Suprapubic skin (tissue), 4 donors: Measurements from ENCODE around the gene S100A1. TPM values are rescaled to one million over a fixed set of nuclear protein-coding genes. Genes with fewer than 3 reads are reported as not detected.
A peak's percentile ranks its signal among the peaks of the same experiment; 100 is the strongest.

ENCODE experiments used
- DNase-seq, 2 donors: peaks; one replicate each; pipeline ENCODE4 v3.0.0-alpha.2; 2019; ENCODE audit warnings: low spot score in 2 of 2
- H3K27ac ChIP-seq: fragments of 200-600 bp; sonication (generic); one replicate; pipeline ENCODE4 v1.5.1; 2019
- H3K27me3 ChIP-seq: fragments of 200-600 bp; sonication (generic); one replicate; pipeline ENCODE4 v1.5.1; 2019
- H3K36me3 ChIP-seq: fragments of 200-600 bp; sonication (generic); one replicate; pipeline ENCODE4 v1.5.1; 2019
- H3K4me1 ChIP-seq: fragments of 200-600 bp; sonication (generic); one replicate; pipeline ENCODE4 v1.5.1; 2019
- H3K4me3 ChIP-seq: fragments of 200-600 bp; sonication (generic); one replicate; pipeline ENCODE4 v1.5.1; 2019; ENCODE audit warnings: mild to moderate bottlenecking
- H3K9me3 ChIP-seq: fragments of 200-600 bp; sonication (generic); one replicate; pipeline ENCODE4 v1.5.1; 2019
- EP300 ChIP-seq: sonication (generic); formaldehyde crosslinking; IDR thresholded peaks from one replicate; pipeline ENCODE4 v1.6.1; 2017; ENCODE audit warnings: antibody characterized with exemption
- POLR2A ChIP-seq, 2 donors: fragments of 450-650 bp; IDR thresholded peaks; one replicate each; pipeline ENCODE4 v1.6.1; 2017; ENCODE audit warnings: antibody characterized with exemption in 2 of 2, mild to moderate bottlenecking in 2 of 2, moderate library complexity in 2 of 2
- POLR2AphosphoS5 ChIP-seq, 3 donors: sonication (generic); formaldehyde crosslinking; IDR thresholded peaks; one replicate each; pipeline ENCODE4 v1.6.1; 2017; ENCODE audit warnings: antibody characterized with exemption in 3 of 3
- WGBS: methylation state at CpG from one replicate; pipeline ENCODE4 v1.1.5; 2018; 5-methylcytosine and 5-hydroxymethylcytosine counted together
- total RNA-seq, 4 donors: library from RNA; depleted of rRNA; stranded (reverse); fragments of >200 nt; gene quantifications; one replicate each; pipeline ENCODE4 v1.1.0, GENCODE V29; 2016
- TF ChIP-seq, protein P1 (sequence below), 2 donors: fragments of 200-600 bp in 1 of 2; fragments of 450-650 bp in 1 of 2; sonication (generic) in 1 of 2; IDR thresholded peaks; one replicate each; pipeline ENCODE4 v1.5.1; 2016 to 2019; ENCODE audit warnings: antibody characterized with exemption in 2 of 2, mild to moderate bottlenecking in 1 of 2, moderate library complexity in 1 of 2

Gene S100A1
- total RNA-seq, 4 donors from 2014 or later, result 17.9 to 33.2 (median 21.1) TPM

DNA sequence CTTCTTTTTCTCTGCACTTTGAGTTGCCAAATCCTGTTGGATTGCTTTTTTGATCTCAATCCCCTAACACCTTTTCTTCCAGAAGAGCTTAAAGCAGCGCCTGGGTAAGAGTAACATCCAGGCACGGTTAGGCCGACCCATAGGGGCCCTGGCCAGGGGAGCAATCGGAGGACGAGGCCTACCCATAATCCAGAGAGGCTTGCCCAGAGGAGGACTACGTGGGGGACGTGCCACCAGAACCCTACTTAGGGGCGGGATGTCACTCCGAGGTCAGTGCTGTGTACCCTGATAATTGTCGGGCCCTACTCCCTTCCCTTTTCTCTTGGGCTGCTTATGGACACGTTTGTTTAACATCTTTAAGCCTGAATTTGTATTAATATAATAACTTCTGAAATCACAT, 13.9 kb downstream of the S100A1 start:
- Histone ChIP-seq H3K4me3 (no peak overlapping the region), H3K4me1 (peaks cover 9% of the 10 kb centered on the region), H3K27ac (no peak overlapping the region), H3K27me3 (no peaks in the 10 kb centered on the region), H3K36me3 (peaks cover 95% of the 10 kb centered on the region), H3K9me3 (no peaks in the 10 kb centered on the region)
- 86% methylated on average over 11 of the region's 11 CpGs for WGBS
- DNase-seq, result no peak
- TF ChIP-seq POLR2A (IDR thresholded peaks at IDR 0.05) (no peak), POLR2AphosphoS5 (IDR thresholded peaks at IDR 0.05) (no peak), EP300 (no peak)
- TF ChIP-seq, protein P1, sequence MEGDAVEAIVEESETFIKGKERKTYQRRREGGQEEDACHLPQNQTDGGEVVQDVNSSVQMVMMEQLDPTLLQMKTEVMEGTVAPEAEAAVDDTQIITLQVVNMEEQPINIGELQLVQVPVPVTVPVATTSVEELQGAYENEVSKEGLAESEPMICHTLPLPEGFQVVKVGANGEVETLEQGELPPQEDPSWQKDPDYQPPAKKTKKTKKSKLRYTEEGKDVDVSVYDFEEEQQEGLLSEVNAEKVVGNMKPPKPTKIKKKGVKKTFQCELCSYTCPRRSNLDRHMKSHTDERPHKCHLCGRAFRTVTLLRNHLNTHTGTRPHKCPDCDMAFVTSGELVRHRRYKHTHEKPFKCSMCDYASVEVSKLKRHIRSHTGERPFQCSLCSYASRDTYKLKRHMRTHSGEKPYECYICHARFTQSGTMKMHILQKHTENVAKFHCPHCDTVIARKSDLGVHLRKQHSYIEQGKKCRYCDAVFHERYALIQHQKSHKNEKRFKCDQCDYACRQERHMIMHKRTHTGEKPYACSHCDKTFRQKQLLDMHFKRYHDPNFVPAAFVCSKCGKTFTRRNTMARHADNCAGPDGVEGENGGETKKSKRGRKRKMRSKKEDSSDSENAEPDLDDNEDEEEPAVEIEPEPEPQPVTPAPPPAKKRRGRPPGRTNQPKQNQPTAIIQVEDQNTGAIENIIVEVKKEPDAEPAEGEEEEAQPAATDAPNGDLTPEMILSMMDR (IDR thresholded peaks at IDR 0.05), result no peak

DNA sequence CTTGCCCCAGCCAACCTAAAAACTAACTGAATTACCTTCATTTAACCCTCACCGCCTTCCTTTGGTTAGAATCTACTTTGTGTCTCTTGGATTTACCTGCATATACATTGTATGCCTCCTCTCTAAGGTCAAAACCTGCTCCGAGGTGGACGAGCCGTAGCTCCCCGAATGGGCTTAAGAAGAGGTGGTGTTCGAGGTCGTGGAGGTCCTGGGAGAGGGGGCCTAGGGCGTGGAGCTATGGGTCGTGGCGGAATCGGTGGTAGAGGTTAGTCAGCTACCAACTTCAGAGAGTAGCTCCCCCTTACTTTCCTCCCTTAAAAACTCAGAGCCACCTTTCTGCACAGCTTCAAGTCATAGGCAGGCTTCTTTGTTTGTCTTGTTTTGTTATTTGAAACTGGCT, 14.9 kb downstream of the S100A1 start:
- WGBS, result 93% methylated on average over 11 of the region's 11 CpGs
- H3K27me3 ChIP-seq, result no peaks in the 10 kb centered on the region
- DNase-seq, result peak; percentile 43 to 55
- H3K4me3 ChIP-seq, result no peak overlapping the region
- no peak overlapping the region for H3K27ac ChIP-seq
- TF ChIP-seq, protein P1 (IDR thresholded peaks at IDR 0.05), result no peak
- TF ChIP-seq POLR2AphosphoS5 (IDR thresholded peaks at IDR 0.05), result no peak
- no peak for TF ChIP-seq EP300
- no peak for TF ChIP-seq POLR2A (IDR thresholded peaks at IDR 0.05)
- peaks cover 4% of the 10 kb centered on the region for H3K4me1 ChIP-seq
- H3K36me3 ChIP-seq, result peaks cover 86% of the 10 kb centered on the region
- H3K9me3 ChIP-seq, result no peaks in the 10 kb centered on the region

DNA sequence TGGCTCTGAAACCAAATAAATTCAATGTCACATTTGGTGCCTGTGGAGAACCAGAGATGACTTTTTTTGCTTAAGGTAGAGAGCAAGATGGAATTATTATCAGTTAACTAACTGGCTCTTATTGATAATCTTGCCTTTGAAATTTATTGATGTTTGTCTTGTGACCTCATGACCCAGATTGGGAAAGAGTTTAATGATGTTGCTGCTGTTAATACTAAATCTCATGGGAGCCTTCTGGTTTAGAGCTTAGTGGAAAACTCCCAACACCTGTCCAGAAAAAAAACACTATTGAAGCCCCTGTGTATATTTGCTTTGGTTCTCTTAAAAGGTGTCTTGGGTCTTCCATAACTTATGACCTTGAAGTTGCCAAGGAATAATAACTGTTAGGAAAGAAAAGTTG, 15.6 kb downstream of the S100A1 start:
- Histone ChIP-seq H3K4me3 (no peak overlapping the region), H3K36me3 (peaks cover 79% of the 10 kb centered on the region), H3K4me1 (peaks cover 4% of the 10 kb centered on the region), H3K27ac (no peak overlapping the region), H3K27me3 (no peaks in the 10 kb centered on the region), H3K9me3 (no peaks in the 10 kb centered on the region)
- no peak for DNase-seq
- TF ChIP-seq POLR2AphosphoS5 (IDR thresholded peaks at IDR 0.05), result no peak
- TF ChIP-seq POLR2A (IDR thresholded peaks at IDR 0.05), result no peak
- TF ChIP-seq EP300, result no peak
- TF ChIP-seq, protein P1 (IDR thresholded peaks at IDR 0.05), result no peak

DNA sequence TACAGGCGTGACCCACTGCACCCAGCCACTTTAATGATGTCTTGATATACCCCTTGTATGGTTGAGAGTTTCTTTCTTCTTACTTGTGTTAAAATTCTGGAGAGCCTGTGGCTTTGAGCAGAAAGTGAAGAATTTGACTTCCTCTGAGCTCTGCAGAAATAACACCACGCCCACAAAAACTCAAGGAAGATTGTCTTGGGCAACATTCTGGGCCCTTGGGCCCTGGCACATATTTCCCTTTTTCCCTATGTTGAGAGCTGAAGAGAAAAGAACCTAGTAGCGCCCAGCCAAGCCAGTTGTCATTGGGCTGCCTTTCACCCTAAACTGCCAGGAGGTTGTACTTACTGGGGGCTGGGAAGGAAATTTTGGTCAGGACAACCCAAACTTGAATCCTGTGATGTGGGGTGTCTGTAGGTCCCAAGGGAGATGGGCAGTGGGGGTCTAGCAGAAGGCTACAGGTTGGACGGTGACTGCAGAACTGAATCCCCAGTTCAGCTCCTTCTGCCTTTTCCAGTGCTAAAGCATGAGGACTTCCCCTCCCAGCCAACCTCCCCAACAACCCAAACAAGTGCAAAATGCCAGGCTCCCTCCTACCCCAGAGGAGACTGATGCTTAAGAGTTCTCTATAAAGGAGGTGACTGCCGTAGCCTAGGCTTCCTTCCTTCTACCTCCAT, 18.6 kb downstream of the S100A1 start:
- DNase-seq, result peak in 1 of 2 donors; percentile 55
- WGBS, result 71% methylated on average over 5 of the region's 5 CpGs
- TF ChIP-seq, protein P1 (IDR thresholded peaks at IDR 0.05), result no peak
- no peak for TF ChIP-seq POLR2AphosphoS5 (IDR thresholded peaks at IDR 0.05)
- no peak for TF ChIP-seq EP300
- no peak for TF ChIP-seq POLR2A (IDR thresholded peaks at IDR 0.05)
- Histone ChIP-seq H3K36me3 (peaks cover 49% of the 10 kb centered on the region), H3K27ac (peak overlapping the region; percentile 12), H3K4me3 (no peak overlapping the region), H3K9me3 (no peaks in the 10 kb centered on the region), H3K4me1 (peaks cover 10% of the 10 kb centered on the region), H3K27me3 (no peaks in the 10 kb centered on the region)

DNA sequence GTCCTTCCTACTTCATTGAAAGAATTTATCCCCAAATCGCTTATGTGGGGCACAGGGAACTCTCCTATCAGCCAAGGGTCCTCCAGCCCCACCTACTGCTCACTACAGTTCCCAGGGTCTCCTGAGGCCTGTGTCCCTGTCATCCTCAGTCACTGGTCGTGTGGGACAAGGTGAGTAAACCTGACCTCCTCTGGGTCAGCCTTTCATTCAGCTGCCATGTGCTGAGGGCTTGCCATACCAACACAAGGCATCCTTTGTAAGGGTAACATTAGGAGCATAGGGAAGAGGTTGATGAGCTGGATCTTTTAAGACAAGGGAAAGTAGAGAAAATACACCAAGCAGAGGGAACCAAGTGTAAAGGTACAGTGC, 19.1 kb downstream of the S100A1 start:
- H3K4me3 ChIP-seq, result no peak overlapping the region
- TF ChIP-seq POLR2A (IDR thresholded peaks at IDR 0.05) (no peak), POLR2AphosphoS5 (IDR thresholded peaks at IDR 0.05) (no peak), EP300 (no peak)
- TF ChIP-seq, protein P1 (IDR thresholded peaks at IDR 0.05), result no peak
- WGBS, result 50% methylated on average over 2 of the region's 2 CpGs
- peak in 1 of 2 donors; percentile 55 for DNase-seq
- H3K27me3 ChIP-seq, result no peaks in the 10 kb centered on the region
- no peaks in the 10 kb centered on the region for H3K9me3 ChIP-seq
- peaks cover 43% of the 10 kb centered on the region for H3K36me3 ChIP-seq
- peak overlapping the region; percentile 12 for H3K27ac ChIP-seq
- peaks cover 10% of the 10 kb centered on the region for H3K4me1 ChIP-seq
